ENCODE results near the gene BRIP1. TPM values are rescaled to one million over a fixed set of nuclear protein-coding genes. Genes with fewer than 3 reads are reported as not detected.

Gene BRIP1
- total RNA-seq, 4 donors from 2014 or later, result 0.13 to 0.42 (median 0.31) TPM

DNA sequence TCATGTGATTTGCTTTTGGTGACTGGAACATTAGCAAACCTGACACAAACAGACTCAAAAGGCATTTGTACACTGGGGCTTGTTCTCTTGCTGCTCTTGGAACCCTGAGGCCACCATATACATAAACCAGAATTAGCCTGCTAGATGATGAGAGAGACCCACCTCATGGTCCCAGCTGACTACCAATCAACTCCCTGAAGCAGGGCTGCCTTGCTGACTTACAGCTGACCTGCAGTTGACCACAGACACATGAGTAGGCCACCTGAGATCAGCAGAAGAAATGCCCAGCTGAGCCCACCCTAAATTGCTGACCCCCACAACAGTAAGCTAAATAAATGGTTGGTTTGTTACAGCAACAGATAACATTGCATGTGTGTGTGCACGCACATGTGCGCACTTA is 28.7 kb downstream of the BRIP1 start:
- Histone ChIP-seq H3K27me3 (no peaks in the 10 kb centered on the region), H3K4me3 (no peak overlapping the region), H3K27ac (replicated peaks in 1 of 4) (no peak overlapping the region), H3K9me3 (no peaks in the 10 kb centered on the region), H3K36me3 (no peaks in the 10 kb centered on the region), H3K4me1 (no peaks in the 10 kb centered on the region)
- intact Hi-C loops (cut with DNase I), result loop anchor here (5.0 kb wide), 1 partner anchor 417 kb away; no protein-coding TSS in a partner anchor
- no peak for DNase-seq (ENCODE audit: extremely low spot score)
- no peak for TF ChIP-seq POLR2AphosphoS5 (IDR thresholded peaks at IDR 0.05)
- TF ChIP-seq, protein P1, sequence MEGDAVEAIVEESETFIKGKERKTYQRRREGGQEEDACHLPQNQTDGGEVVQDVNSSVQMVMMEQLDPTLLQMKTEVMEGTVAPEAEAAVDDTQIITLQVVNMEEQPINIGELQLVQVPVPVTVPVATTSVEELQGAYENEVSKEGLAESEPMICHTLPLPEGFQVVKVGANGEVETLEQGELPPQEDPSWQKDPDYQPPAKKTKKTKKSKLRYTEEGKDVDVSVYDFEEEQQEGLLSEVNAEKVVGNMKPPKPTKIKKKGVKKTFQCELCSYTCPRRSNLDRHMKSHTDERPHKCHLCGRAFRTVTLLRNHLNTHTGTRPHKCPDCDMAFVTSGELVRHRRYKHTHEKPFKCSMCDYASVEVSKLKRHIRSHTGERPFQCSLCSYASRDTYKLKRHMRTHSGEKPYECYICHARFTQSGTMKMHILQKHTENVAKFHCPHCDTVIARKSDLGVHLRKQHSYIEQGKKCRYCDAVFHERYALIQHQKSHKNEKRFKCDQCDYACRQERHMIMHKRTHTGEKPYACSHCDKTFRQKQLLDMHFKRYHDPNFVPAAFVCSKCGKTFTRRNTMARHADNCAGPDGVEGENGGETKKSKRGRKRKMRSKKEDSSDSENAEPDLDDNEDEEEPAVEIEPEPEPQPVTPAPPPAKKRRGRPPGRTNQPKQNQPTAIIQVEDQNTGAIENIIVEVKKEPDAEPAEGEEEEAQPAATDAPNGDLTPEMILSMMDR (IDR thresholded peaks at IDR 0.05), result no peak
- TF ChIP-seq POLR2A (IDR thresholded peaks at IDR 0.05; ENCODE audit: low read depth), result no peak
- TF ChIP-seq EP300 (IDR thresholded peaks at IDR 0.05), result no peak
- WGBS, result 100% methylated on average over 2 of the region's 2 CpGs

DNA sequence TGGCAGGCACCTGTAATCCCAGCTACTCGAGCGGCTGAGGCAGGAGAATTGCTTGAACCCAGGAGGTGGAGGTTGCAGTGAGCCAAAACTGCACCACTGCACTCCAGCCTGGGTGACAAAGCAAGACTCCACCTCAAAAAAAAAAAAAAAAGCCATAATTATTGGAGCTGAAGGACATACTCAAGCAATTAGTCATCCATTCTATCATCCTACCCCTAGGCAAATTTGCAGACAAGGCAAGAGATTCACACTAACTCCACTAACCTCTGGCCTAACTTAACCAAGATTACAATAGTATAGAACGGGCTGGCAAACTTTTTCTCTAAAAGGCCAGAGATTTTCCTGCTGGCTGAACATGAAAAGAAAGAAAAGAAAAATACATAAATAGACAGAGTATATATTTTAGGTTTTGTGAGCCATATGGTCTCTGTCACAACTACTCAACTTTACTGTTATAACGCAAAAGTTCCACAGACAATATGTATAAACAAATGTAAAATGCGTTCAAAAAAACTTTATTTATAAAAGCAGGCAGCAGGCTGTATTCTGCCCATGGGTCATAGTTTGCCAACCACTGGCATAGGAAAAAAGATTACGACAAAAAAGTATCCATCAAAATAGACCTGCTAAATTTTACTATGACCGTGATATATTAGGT is 29.7 kb downstream of the BRIP1 start:
- intact Hi-C loops (cut with DNase I), result no loop called here
- no peak for DNase-seq (ENCODE audit: extremely low spot score)
- no peaks in the 10 kb centered on the region for H3K4me1 ChIP-seq
- H3K27ac ChIP-seq (replicated peaks in 1 of 4), result no peak overlapping the region
- no peak overlapping the region for H3K4me3 ChIP-seq
- H3K9me3 ChIP-seq, result no peaks in the 10 kb centered on the region
- 68% methylated on average over 7 of the region's 7 CpGs for WGBS
- no peaks in the 10 kb centered on the region for H3K36me3 ChIP-seq
- H3K27me3 ChIP-seq, result no peaks in the 10 kb centered on the region
- no peak for TF ChIP-seq POLR2A (IDR thresholded peaks at IDR 0.05; ENCODE audit: low read depth)
- TF ChIP-seq EP300 (IDR thresholded peaks at IDR 0.05), result no peak
- TF ChIP-seq POLR2AphosphoS5 (IDR thresholded peaks at IDR 0.05), result no peak
- TF ChIP-seq, protein P1 (IDR thresholded peaks at IDR 0.05), result no peak

DNA sequence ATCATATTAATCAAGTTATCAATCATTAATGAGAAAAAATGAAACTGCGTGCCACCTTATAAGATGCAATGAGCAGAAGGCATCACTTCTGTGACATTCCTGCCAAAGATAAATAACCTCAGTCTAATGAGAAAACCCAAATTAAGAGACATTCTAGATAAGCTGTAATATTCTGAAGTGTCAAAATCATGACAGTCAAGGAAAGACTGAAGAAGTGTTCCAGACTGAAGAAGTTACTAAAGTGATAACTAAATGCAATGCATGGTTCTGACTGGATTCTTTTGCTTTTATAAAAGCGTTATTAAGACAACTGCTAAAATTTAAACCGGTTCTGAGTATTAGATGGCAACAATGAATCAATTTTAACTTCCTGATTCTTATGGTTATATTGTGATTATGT is 30.9 kb downstream of the BRIP1 start:
- Histone ChIP-seq H3K4me3 (no peak overlapping the region), H3K36me3 (no peaks in the 10 kb centered on the region), H3K27me3 (no peaks in the 10 kb centered on the region), H3K4me1 (no peaks in the 10 kb centered on the region), H3K9me3 (peaks cover 0 to 7% (median 0%) of the 10 kb centered on the region in 4 donors), H3K27ac (replicated peaks in 1 of 4) (no peak overlapping the region)
- no peak for DNase-seq (ENCODE audit: extremely low spot score)
- TF ChIP-seq EP300 (IDR thresholded peaks at IDR 0.05) (no peak), POLR2AphosphoS5 (IDR thresholded peaks at IDR 0.05) (no peak), POLR2A (IDR thresholded peaks at IDR 0.05; ENCODE audit: low read depth) (no peak)
- TF ChIP-seq, protein P1 (IDR thresholded peaks at IDR 0.05), result no peak
- intact Hi-C loops (cut with DNase I), result no loop called here
- 85% methylated on average over 3 of the region's 3 CpGs for WGBS

DNA sequence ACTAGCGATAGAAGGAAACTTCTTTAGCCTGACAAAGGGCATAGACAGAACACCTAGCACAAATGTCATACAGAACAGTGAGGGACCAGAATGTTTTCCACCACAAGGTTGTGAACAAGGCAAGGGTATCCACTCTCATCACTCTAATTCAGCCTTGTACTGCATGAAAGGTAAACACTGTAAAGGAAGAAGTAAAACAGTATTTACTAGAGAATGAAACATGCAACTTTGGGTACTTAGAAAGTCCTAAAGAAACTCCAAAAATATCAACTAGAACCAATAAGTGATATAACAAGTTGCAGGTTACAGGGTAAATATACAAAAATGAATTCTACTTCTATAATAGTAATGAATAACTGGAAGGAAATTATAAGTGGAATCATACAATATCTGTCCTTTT is 32.2 kb downstream of the BRIP1 start:
- 100% methylated on average over 1 of the region's 1 CpG for WGBS
- H3K36me3 ChIP-seq, result no peaks in the 10 kb centered on the region
- no peaks in the 10 kb centered on the region for H3K27me3 ChIP-seq
- no peak overlapping the region for H3K27ac ChIP-seq (replicated peaks in 1 of 4)
- peaks cover 0 to 7% (median 0%) of the 10 kb centered on the region in 4 donors for H3K9me3 ChIP-seq
- intact Hi-C loops (cut with DNase I), result no loop called here
- TF ChIP-seq POLR2AphosphoS5 (IDR thresholded peaks at IDR 0.05) (no peak), EP300 (IDR thresholded peaks at IDR 0.05) (no peak), POLR2A (IDR thresholded peaks at IDR 0.05; ENCODE audit: low read depth) (no peak)
- TF ChIP-seq, protein P1 (IDR thresholded peaks at IDR 0.05), result no peak
- no peak overlapping the region for H3K4me3 ChIP-seq
- no peak for DNase-seq (ENCODE audit: extremely low spot score)
- no peaks in the 10 kb centered on the region for H3K4me1 ChIP-seq

DNA sequence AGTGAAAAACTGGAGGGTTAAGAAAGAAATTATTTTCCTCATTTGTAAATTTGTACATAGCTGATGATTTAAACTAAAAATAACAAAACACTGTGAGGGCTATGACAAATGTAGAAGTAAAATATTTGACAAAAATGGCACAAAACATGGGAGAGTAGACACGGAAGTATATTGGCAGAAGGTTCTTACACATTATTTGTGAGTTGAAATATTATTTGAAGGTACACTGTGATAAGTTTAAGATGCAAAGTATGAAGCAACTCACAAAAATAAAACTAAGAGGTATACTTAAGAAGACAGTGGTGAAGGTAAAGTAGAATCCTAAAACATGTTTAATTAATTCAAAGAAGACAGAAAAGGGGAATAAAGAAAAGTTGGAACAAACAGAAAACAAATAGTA is 34.6 kb downstream of the BRIP1 start:
- no peaks in the 10 kb centered on the region for H3K27me3 ChIP-seq
- DNase-seq (ENCODE audit: extremely low spot score), result no peak
- H3K4me1 ChIP-seq, result no peaks in the 10 kb centered on the region
- intact Hi-C loops (cut with DNase I), result no loop called here
- TF ChIP-seq EP300 (IDR thresholded peaks at IDR 0.05), result no peak
- no peak for TF ChIP-seq POLR2A (IDR thresholded peaks at IDR 0.05; ENCODE audit: low read depth)
- TF ChIP-seq, protein P1 (IDR thresholded peaks at IDR 0.05), result no peak
- no peak for TF ChIP-seq POLR2AphosphoS5 (IDR thresholded peaks at IDR 0.05)
- WGBS, result 96% methylated on average over 1 of the region's 1 CpG
- peaks cover 0 to 7% (median 0%) of the 10 kb centered on the region in 4 donors for H3K9me3 ChIP-seq
- H3K36me3 ChIP-seq, result no peaks in the 10 kb centered on the region
- H3K27ac ChIP-seq (replicated peaks in 1 of 4), result no peak overlapping the region
- no peak overlapping the region for H3K4me3 ChIP-seq
